Measurements from ENCODE around the gene PPP3R1. TPM values are rescaled to one million over a fixed set of nuclear protein-coding genes. Genes with fewer than 3 reads are reported as not detected.

PPP3R1 gene
- total and polyA plus RNA-seq, 10 of the 15 experiments (the other 5 are each of a cell fraction or from before 2014, with no cell fraction given): 1.5 to 61.0 (median 15.8) TPM

DNA sequence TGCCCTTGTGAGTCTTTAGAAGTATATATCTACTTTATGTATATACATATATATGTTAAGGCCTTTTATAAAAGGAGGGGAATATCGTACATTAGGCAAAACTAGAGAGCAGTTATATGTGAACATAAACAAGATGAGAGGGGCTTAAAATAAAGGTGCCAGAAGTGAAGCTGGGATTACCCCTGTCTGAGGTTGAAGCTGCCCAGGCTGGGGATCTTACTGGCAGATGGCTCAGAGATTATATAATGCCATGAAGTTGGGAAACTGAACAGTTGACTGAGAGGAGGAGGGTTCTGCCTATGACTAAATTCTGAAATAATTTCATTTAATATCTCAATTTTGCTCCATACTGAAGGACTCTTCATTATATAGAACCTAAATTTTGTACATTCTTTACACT lies 88.7 kb downstream of the PPP3R1 start:
- intact Hi-C loops (cut with micrococcal nuclease; ENCODE audit: unreplicated experiment): no loop called here
- Histone ChIP-seq H3K27ac (ENCODE audit: control insufficient read depth, insufficient read depth) (no peak overlapping the region), H3K36me3 (ENCODE audit: control insufficient read depth in 2 of 2, insufficient read depth in 2 of 2, low read length in 1 of 2) (peaks cover 2 to 29% of the 10 kb centered on the region in 2 experiments), H3K79me2 (ENCODE audit: control insufficient read depth, insufficient read depth, low read length) (peaks cover 14% of the 10 kb centered on the region), H3K9me3 (replicated peaks; ENCODE audit: control insufficient read depth, insufficient read depth, low read length) (no peaks in the 10 kb centered on the region), H3K9ac (ENCODE audit: control insufficient read depth, insufficient read depth, low read length) (no peak overlapping the region), H2AFZ (ENCODE audit: control insufficient read depth, low read depth, low read length) (no peak overlapping the region), H3K4me3 (no peak overlapping the region), H3K27me3 (replicated peaks in 1 of 2; ENCODE audit: control insufficient read depth in 2 of 2, insufficient read depth in 2 of 2, low read length in 1 of 2) (no peaks in the 10 kb centered on the region), H4K20me1 (ENCODE audit: control insufficient read depth, insufficient read depth) (no peaks in the 10 kb centered on the region), H3K4me2 (ENCODE audit: control insufficient read depth, insufficient read depth) (no peak overlapping the region), H3K4me1 (ENCODE audit: control insufficient read depth, insufficient read depth, low read length) (peaks cover 4% of the 10 kb centered on the region; the same call in 1 of the 2 replicates)
- FAIRE-seq: no peak
- no peak for DNase-seq (ENCODE audit: low read depth, low spot score)
- ChIA-PET CTCF (interaction anchor here (1.0 kb wide), 1 partner anchor 41 kb away, joined by 3 read pairs; no protein-coding TSS in a partner anchor), POLR2A (no interaction called here), RAD21 (ENCODE audit: unreplicated experiment) (no interaction called here), SMC1A (ENCODE audit: uncharacterized antibody, unreplicated experiment) (interaction anchor here (0.7 to 0.8 kb wide), 2 partner anchors 11 to 26 kb away, joined by 3 read pairs; no protein-coding TSS in a partner anchor)
- no peak for ATAC-seq
- TF ChIP-seq, protein P1, sequence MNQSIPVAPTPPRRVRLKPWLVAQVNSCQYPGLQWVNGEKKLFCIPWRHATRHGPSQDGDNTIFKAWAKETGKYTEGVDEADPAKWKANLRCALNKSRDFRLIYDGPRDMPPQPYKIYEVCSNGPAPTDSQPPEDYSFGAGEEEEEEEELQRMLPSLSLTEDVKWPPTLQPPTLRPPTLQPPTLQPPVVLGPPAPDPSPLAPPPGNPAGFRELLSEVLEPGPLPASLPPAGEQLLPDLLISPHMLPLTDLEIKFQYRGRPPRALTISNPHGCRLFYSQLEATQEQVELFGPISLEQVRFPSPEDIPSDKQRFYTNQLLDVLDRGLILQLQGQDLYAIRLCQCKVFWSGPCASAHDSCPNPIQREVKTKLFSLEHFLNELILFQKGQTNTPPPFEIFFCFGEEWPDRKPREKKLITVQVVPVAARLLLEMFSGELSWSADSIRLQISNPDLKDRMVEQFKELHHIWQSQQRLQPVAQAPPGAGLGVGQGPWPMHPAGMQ (IDR thresholded peaks at IDR 0.05; ENCODE audit: borderline replicate concordance): no peak
- TF ChIP-seq MXI1 (IDR thresholded peaks at IDR 0.05; ENCODE audit: low read depth, low read length): no peak
- no peak for TF ChIP-seq CEBPZ (IDR thresholded peaks at IDR 0.05; ENCODE audit: low read depth, low read length)
- no peak for TF ChIP-seq MYC (IDR thresholded peaks at IDR 0.05; ENCODE audit: insufficient read depth, insufficient read length, insufficient replicate concordance, low read length, severe bottlenecking)
- TF ChIP-seq SMC3 (IDR thresholded peaks at IDR 0.05; ENCODE audit: borderline replicate concordance, low read length): no peak
- no peak for TF ChIP-seq NR2F1 (conservative IDR thresholded peaks at IDR 0.05)
- no peak for TF ChIP-seq NRF1 (conservative IDR thresholded peaks at IDR 0.05; ENCODE audit: low read depth, low read length)
- TF ChIP-seq, protein P2, sequence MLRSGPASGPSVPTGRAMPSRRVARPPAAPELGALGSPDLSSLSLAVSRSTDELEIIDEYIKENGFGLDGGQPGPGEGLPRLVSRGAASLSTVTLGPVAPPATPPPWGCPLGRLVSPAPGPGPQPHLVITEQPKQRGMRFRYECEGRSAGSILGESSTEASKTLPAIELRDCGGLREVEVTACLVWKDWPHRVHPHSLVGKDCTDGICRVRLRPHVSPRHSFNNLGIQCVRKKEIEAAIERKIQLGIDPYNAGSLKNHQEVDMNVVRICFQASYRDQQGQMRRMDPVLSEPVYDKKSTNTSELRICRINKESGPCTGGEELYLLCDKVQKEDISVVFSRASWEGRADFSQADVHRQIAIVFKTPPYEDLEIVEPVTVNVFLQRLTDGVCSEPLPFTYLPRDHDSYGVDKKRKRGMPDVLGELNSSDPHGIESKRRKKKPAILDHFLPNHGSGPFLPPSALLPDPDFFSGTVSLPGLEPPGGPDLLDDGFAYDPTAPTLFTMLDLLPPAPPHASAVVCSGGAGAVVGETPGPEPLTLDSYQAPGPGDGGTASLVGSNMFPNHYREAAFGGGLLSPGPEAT (IDR thresholded peaks at IDR 0.05; ENCODE audit: low read depth): no peak
- no peak for TF ChIP-seq EGR1 (IDR thresholded peaks at IDR 0.05; ENCODE audit: borderline replicate concordance in 1 of 2, low read depth in 2 of 2, low read length in 2 of 2)
- TF ChIP-seq ZSCAN29 (IDR thresholded peaks at IDR 0.05): no peak
- TF ChIP-seq CREM (IDR thresholded peaks at IDR 0.05; ENCODE audit: low read depth): no peak
- TF ChIP-seq KLF5 (IDR thresholded peaks at IDR 0.05; ENCODE audit: partially characterized antibody): no peak
- no peak for TF ChIP-seq TARDBP (IDR thresholded peaks at IDR 0.05; ENCODE audit: borderline replicate concordance)
- TF ChIP-seq RFX5 (IDR thresholded peaks at IDR 0.05; ENCODE audit: low read depth, low read length): no peak
- no peak for TF ChIP-seq CHD1 (IDR thresholded peaks at IDR 0.05; ENCODE audit: low read depth, low read length)
- TF ChIP-seq STAT1 (conservative IDR thresholded peaks at IDR 0.05): no peak
- no peak for TF ChIP-seq GABPA (IDR thresholded peaks at IDR 0.05; ENCODE audit: low read depth)
- no TSS peak for BruUV-seq (replicated peaks)
- in situ Hi-C loops (cut with MboI): no loop called here
- WGBS (ENCODE audit: insufficient coverage, insufficient replicate concordance, low lambda C conversion rate, missing lambda C conversion rate): 90% methylated on average over 1 of the region's 1 CpG

Measured in GM12878 (cell line).